GM12878 (cell line): Measurements from ENCODE around the gene MAP3K5.

ENCODE experiments used
- CTCF ChIP-seq, 3 experiments: IDR thresholded peaks in 2 of 3; conservative IDR thresholded peaks in 1 of 3; 2 replicates each; pipeline ENCODE4 v1.5.1; 2011; ENCODE audit warnings: low read depth in 3 of 3, low read length in 3 of 3, mild to moderate bottlenecking in 3 of 3, control low read depth in 2 of 3, moderate library complexity in 2 of 3, inconsistent platforms in 1 of 3, mixed read lengths in 1 of 3; ENCODE audit not compliant: control insufficient read depth in 2 of 3, insufficient read depth in 1 of 3; ENCODE audit errors: extremely low read depth in 1 of 3
- EGR1 ChIP-seq, 2 experiments: IDR thresholded peaks; 1 replicate in 1 of 2; 2 replicates in 1 of 2; pipeline ENCODE4 v1.6.1; 2011 to 2012; ENCODE audit warnings: low read depth in 2 of 2, low read length in 2 of 2, borderline replicate concordance in 1 of 2, mild to moderate bottlenecking in 1 of 2, moderate library complexity in 1 of 2
- MYC ChIP-seq: IDR thresholded peaks from 2 replicates; pipeline ENCODE4 v1.6.1; 2011; ENCODE audit warnings: mild to moderate bottlenecking, low read length, moderate library complexity, inconsistent platforms; ENCODE audit not compliant: insufficient read depth, insufficient replicate concordance, insufficient read length, severe bottlenecking
- POLR2A ChIP-seq: IDR thresholded peaks from 2 replicates; pipeline ENCODE4 v1.6.1; 2011; ENCODE audit warnings: low read depth, mild to moderate bottlenecking, low read length
- POU2F2 ChIP-seq: IDR thresholded peaks from 3 replicates; pipeline ENCODE4 v1.6.1; 2011; ENCODE audit warnings: low read depth, mild to moderate bottlenecking, low read length, borderline replicate concordance
- REST ChIP-seq: IDR thresholded peaks from 2 replicates; pipeline ENCODE4 v1.6.1; 2012; ENCODE audit warnings: mild to moderate bottlenecking, low read depth, low read length
- SIN3A ChIP-seq: IDR thresholded peaks from 2 replicates; pipeline ENCODE4 v1.6.1; 2012; ENCODE audit warnings: low read depth, low read length, improper control_type of control experiment
- TARDBP ChIP-seq: IDR thresholded peaks from 2 replicates; pipeline ENCODE4 v1.6.1; 2016; ENCODE audit warnings: borderline replicate concordance
- USF2 ChIP-seq: IDR thresholded peaks from 2 replicates; pipeline ENCODE4 v1.6.1; 2011; ENCODE audit warnings: low read depth, low read length, improper control_type of control experiment, borderline replicate concordance
- ZBTB11 ChIP-seq: fragments of 450-650 bp; formaldehyde crosslinking; IDR thresholded peaks from 2 replicates; pipeline ENCODE4 v1.5.0; 2022; ENCODE audit warnings: mild to moderate bottlenecking, missing genetic modification characterization
- TF ChIP-seq, protein P1 (sequence below): fragments of 450-650 bp; formaldehyde crosslinking; IDR thresholded peaks from 2 replicates; pipeline ENCODE4 v1.4.0; 2020; ENCODE audit warnings: mild to moderate bottlenecking, moderate library complexity

DNA sequence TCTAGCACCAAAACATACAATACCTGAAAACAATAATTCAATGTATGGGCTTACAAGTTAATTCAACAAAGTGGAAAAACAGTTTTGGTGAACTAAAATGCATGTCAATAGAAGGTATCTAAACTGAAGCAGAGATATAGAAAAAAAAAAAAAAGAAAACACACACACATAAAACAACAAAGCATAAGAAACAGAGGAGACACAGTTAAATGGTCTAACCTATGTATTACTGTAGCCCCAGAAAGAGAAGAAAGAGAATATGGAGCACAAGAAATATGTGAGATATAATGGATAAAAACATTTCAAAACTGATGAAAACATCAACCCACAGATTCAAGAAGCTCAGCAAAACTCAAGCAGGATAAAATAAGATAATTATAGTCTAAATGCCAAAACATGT is 118.7 kb downstream of the MAP3K5 start:
- TF ChIP-seq TARDBP (no peak), USF2 (no peak), MYC (no peak), ZBTB11 (CRISPR knock-in tag) (no peak), POLR2A (no peak), EGR1 (IDR thresholded peaks at IDR 0.05; ENCODE audit: borderline replicate concordance in 1 of 2, low read depth in 2 of 2, low read length in 2 of 2) (no peak), SIN3A (no peak), CTCF (IDR thresholded peaks at IDR 0.05 in 2 of 3, conservative IDR thresholded peaks at IDR 0.05 in 1 of 3; ENCODE audit: control insufficient read depth in 2 of 3, extremely low read depth in 1 of 3, insufficient read depth in 1 of 3, low read depth in 3 of 3, low read length in 3 of 3) (no peak), REST (no peak), POU2F2 (no peak)
- TF ChIP-seq, protein P1, sequence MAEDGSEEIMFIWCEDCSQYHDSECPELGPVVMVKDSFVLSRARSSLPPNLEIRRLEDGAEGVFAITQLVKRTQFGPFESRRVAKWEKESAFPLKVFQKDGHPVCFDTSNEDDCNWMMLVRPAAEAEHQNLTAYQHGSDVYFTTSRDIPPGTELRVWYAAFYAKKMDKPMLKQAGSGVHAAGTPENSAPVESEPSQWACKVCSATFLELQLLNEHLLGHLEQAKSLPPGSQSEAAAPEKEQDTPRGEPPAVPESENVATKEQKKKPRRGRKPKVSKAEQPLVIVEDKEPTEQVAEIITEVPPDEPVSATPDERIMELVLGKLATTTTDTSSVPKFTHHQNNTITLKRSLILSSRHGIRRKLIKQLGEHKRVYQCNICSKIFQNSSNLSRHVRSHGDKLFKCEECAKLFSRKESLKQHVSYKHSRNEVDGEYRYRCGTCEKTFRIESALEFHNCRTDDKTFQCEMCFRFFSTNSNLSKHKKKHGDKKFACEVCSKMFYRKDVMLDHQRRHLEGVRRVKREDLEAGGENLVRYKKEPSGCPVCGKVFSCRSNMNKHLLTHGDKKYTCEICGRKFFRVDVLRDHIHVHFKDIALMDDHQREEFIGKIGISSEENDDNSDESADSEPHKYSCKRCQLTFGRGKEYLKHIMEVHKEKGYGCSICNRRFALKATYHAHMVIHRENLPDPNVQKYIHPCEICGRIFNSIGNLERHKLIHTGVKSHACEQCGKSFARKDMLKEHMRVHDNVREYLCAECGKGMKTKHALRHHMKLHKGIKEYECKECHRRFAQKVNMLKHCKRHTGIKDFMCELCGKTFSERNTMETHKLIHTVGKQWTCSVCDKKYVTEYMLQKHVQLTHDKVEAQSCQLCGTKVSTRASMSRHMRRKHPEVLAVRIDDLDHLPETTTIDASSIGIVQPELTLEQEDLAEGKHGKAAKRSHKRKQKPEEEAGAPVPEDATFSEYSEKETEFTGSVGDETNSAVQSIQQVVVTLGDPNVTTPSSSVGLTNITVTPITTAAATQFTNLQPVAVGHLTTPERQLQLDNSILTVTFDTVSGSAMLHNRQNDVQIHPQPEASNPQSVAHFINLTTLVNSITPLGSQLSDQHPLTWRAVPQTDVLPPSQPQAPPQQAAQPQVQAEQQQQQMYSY = no peak
